ENCODE data around the gene FCRL5.
A peak's percentile ranks its signal among the peaks of the same experiment; 100 is the strongest.
"Not testable (repeated sequence)": the region's sequence is repeated elsewhere in the genome, so short reads cannot be mapped to it uniquely, and the experiment has no call there.

Gene FCRL5
- total RNA-seq, result 0 to 5.4 (median 0.07) reads per million in 17 experiments

- peak in 1 of 4 experiments; percentile 4 for DNase-seq
Measured at GRCh38 chr1:157551694-157552693, at the start of gene FCRL5. FCRL5 (minus strand) TSS chr1:157552515; CDS start chr1:157552362, 153 bp downstream.

GRCh38 chr1:157600236-157600635, 47.9 kb upstream of the FCRL5 start:
- DNase-seq, result no peak

GRCh38 chr1:157597959-157598667, 45.8 kb upstream of the FCRL5 start, which contains the start of gene FCRL4:
FCRL4 (minus strand) TSS chr1:157598085; CDS start chr1:157597944, 141 bp downstream.
- peak in 2 of 4 experiments; percentile 6 to 18 for DNase-seq

- DNase-seq, result no peak
Measured at GRCh38 chr1:157596384-157596783, 44.1 kb upstream of the FCRL5 start.

- DNase-seq, result peak; percentile 11 to 56 (median 30)
Measured at GRCh38 chr1:157595356-157595755, 43.0 kb upstream of the FCRL5 start.

GRCh38 chr1:157585984-157586383, 33.7 kb upstream of the FCRL5 start:
- no peak for DNase-seq

- no peak for DNase-seq
Measured at GRCh38 chr1:157584503-157584902, 32.2 kb upstream of the FCRL5 start.

GRCh38 chr1:157580828-157581210, 28.5 kb upstream of the FCRL5 start:
- DNase-seq, result no peak

GRCh38 chr1:157580179-157580827, 28.0 kb upstream of the FCRL5 start:
- DNase-seq, result peak; percentile 61 to 79 (median 70)

GRCh38 chr1:157577420-157577819, 25.1 kb upstream of the FCRL5 start:
- DNase-seq, result no peak

GRCh38 chr1:157575744-157576143, 23.4 kb upstream of the FCRL5 start:
- DNase-seq, result no peak

GRCh38 chr1:157574836-157575235, 22.5 kb upstream of the FCRL5 start:
- no peak for DNase-seq

GRCh38 chr1:157566484-157567300, 14.4 kb upstream of the FCRL5 start:
- DNase-seq, result peak in 3 of 4 experiments; percentile 36 to 44 (median 39)

- DNase-seq, result no peak
Measured at GRCh38 chr1:157562515-157562914, 10.2 kb upstream of the FCRL5 start.

- DNase-seq, result no peak
Measured at GRCh38 chr1:157558119-157558518, 5.8 kb upstream of the FCRL5 start.

- not testable (repeated sequence) for DNase-seq
Measured at GRCh38 chr1:157548081-157548480, 4.2 kb downstream of the FCRL5 start.

GRCh38 chr1:157542676-157543075, 9.6 kb downstream of the FCRL5 start:
- DNase-seq, result no peak

GRCh38 chr1:157540852-157541251, 11.5 kb downstream of the FCRL5 start:
- DNase-seq, result no peak

- DNase-seq, result no peak
Measured at GRCh38 chr1:157540160-157540748, 12.1 kb downstream of the FCRL5 start.

GRCh38 chr1:157539568-157539967, 12.7 kb downstream of the FCRL5 start:
- DNase-seq, result no peak

- no peak for DNase-seq
Measured at GRCh38 chr1:157532569-157532968, 19.7 kb downstream of the FCRL5 start.

Measured in suppressor macrophage (primary cell).